Femur (tissue), 1 donor: Measurements from ENCODE around the gene SOD1.
"Not testable (repeated sequence)": the region's sequence is repeated elsewhere in the genome, so short reads cannot be mapped to it uniquely, and the experiment has no call there.

Experiments used
- DNase-seq: peaks from one replicate; pipeline ENCODE4 v3.0.0-alpha.2; 2017

Gene SOD1

GRCh38 chr21:31656199-31657095 lies 3.0 kb upstream of the SOD1 start:
- no peak for DNase-seq

GRCh38 chr21:31658053-31658452 lies 1.4 kb upstream of the SOD1 start:
- DNase-seq = no peak

GRCh38 chr21:31659286-31659535 lies 282 bp upstream of the SOD1 start:
- no peak for DNase-seq

- no peak for DNase-seq
Observed at GRCh38 chr21:31660259-31660565, 719 bp downstream of the SOD1 start.

GRCh38 chr21:31660591-31660990 lies 1.1 kb downstream of the SOD1 start:
- no peak for DNase-seq

- no peak for DNase-seq
Observed at GRCh38 chr21:31663584-31664249, 4.2 kb downstream of the SOD1 start.

GRCh38 chr21:31665397-31665796 lies 5.9 kb downstream of the SOD1 start:
- no peak for DNase-seq

GRCh38 chr21:31665869-31666268 lies 6.4 kb downstream of the SOD1 start:
- DNase-seq = not testable (repeated sequence)

GRCh38 chr21:31666445-31667010 lies 7.0 kb downstream of the SOD1 start:
- no peak for DNase-seq

GRCh38 chr21:31667132-31667531 lies 7.6 kb downstream of the SOD1 start:
- DNase-seq = no peak

- DNase-seq = no peak
Observed at GRCh38 chr21:31667639-31668038, 8.1 kb downstream of the SOD1 start.

GRCh38 chr21:31668651-31669491 lies 9.4 kb downstream of the SOD1 start:
- no peak for DNase-seq

GRCh38 chr21:31670070-31670469 lies 10.6 kb downstream of the SOD1 start:
- DNase-seq = no peak

- no peak for DNase-seq
Observed at GRCh38 chr21:31671146-31671716, 11.7 kb downstream of the SOD1 start.

GRCh38 chr21:31671931-31672330 lies 12.4 kb downstream of the SOD1 start:
- DNase-seq = no peak

GRCh38 chr21:31673321-31673912 lies 13.9 kb downstream of the SOD1 start:
- DNase-seq = no peak

GRCh38 chr21:31675318-31675717 lies 15.8 kb downstream of the SOD1 start:
- no peak for DNase-seq

- no peak for DNase-seq
Observed at GRCh38 chr21:31675960-31676359, 16.5 kb downstream of the SOD1 start.

- DNase-seq = no peak
Observed at GRCh38 chr21:31677047-31677446, 17.6 kb downstream of the SOD1 start.

- no peak for DNase-seq
Observed at GRCh38 chr21:31678478-31678877, 19.0 kb downstream of the SOD1 start.

- no peak for DNase-seq
Observed at GRCh38 chr21:31682620-31683019, 23.1 kb downstream of the SOD1 start.

GRCh38 chr21:31683029-31683428 lies 23.5 kb downstream of the SOD1 start:
- DNase-seq = no peak

GRCh38 chr21:31684918-31685317 lies 25.4 kb downstream of the SOD1 start:
- DNase-seq = no peak
